ENCODE measurements around the gene CCDC88B. TPM values are rescaled to one million over a fixed set of nuclear protein-coding genes. Genes with fewer than 3 reads are reported as not detected.

CCDC88B gene
- polyA plus RNA-seq, 1 donor from 2014 or later: 33.0 TPM

DNA sequence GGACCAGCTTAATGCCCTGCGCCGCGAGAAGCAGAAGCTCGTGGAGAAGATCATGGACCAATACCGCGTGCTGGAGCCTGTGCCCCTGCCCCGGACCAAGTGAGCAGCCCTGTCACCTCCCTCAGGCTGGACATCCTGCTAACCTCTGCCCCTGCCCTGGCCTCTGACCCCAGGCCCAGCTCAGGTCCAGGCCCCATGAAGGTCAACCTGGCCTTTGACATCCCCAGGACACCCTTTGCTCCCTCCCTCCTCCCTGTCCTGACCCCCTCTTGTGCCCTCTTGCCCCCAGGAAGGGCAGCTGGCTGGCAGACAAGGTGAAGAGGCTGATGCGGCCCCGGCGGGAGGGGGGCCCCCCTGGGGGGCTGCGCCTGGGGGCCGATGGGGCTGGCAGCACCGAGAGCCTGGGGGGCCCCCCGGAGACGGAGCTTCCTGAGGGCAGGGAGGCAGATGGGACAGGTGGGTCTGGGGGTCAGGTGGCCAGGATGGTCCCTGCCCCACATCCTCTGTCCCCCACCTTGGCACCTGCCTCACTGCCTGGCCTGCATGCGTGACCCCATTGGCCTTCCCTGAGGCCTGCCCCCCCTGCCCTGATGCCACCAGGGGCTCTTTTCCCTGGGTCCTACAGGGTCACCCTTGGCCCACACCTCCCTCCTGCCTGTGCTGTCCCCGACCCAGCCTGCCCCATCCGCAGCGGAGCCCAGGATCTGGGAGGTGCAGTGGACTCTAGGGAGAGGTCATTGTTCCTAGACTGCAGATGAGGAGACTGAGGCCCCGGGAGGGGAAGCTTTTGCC lies 13.9 kb downstream of the CCDC88B start:
- H3K27ac Mint-ChIP-seq: no peak overlapping the region
- H3K27me3 Mint-ChIP-seq: no peaks in the 10 kb centered on the region
- H3K9me3 Mint-ChIP-seq: no peaks in the 10 kb centered on the region
- H3K4me1 Mint-ChIP-seq: peaks cover 0 to 11% (median 2%) of the 10 kb centered on the region in 3 donors
- no peak overlapping the region for H3K4me3 Mint-ChIP-seq
- peaks cover 2% of the 10 kb centered on the region for H3K36me3 Mint-ChIP-seq

DNA sequence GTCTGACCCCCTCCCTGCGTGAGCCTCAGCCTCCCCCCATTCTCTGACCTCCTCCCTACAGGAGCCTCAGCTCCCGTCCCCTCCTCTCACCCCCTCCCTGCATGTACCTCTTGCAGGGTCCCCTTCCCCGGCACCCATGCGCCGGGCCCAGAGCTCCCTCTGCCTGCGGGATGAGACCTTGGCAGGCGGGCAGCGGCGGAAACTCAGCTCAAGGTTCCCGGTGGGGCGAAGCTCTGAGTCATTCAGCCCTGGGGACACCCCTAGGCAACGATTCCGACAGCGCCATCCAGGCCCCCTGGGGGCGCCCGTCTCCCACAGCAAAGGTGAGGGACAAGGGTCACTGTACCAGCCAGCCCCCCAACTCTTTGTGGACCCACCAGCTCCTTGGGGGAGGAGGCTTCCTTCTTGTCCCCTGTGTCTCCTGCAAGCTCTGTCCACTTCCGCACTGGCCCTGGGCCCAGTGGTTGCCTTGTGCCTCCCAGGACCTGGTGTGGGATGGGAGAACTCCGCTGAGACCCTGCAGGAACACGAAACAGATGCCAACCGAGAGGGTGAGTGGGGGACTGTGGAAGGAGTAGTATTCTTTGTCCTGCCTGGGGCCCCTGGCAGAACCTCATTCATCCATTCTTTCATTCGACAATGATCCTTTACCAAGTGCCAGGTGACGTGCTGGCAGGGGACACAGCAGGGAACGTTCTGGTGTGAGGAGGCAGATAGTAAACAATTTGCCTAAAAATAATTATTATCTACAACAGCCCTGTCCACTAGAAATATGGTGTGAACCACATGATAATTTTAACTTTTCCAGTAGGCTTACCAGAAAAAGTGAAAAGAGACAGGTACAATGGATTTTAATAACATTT lies 15.3 kb downstream of the CCDC88B start:
- Mint-ChIP-seq H3K27ac (peak overlapping the region in 2 of 3 donors; percentile 31 to 35), H3K4me1 (peaks cover 9 to 15% (median 10%) of the 10 kb centered on the region in 3 donors), H3K4me3 (no peak overlapping the region), H3K9me3 (no peaks in the 10 kb centered on the region), H3K36me3 (peaks cover 5% of the 10 kb centered on the region), H3K27me3 (no peaks in the 10 kb centered on the region)

DNA sequence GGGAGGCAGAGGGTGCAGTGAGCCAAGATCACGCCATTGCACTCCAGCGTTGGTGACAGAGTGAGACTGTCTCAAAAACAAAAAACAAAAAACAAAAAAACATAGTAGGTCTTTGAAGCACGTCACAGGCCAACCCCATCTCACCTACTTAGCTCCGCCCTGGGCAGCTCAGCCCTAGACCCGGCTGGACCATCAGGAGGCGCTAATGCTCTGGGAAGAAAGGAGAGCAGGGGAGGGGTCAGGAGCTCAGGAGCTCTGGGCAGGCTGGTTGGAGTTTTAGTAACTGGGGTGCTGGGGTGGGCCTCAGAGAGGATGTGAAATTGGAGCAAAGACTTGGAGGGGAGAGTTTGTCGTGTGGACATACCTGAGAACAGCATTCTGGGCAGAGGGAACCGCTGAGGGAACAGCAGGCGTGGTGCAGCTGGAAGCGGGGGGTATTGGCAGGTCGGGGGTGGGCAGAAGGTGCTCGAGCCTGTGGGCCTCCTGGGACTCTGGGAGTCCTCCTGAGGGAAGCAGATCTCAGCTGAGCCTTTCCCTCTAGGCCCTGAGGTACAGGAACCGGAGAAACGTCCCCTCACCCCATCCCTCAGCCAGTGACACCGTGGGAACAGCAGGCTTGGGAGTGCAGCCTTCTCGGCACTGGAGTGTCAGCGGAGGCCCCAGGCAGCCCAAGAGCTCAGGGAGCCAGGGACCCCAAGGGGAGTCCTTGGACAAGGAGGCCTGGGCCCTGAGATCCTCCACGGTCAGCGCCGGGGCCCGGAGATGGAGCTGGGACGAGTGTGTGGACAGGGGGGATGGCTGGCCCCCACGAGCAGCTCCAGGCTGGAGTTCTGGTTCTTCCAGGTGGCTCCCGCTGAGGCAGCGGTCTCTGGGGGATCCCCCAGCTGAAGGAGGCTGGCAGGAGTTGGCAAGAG lies 16.8 kb downstream of the CCDC88B start:
- Mint-ChIP-seq H3K27ac (peak overlapping the region in 2 of 3 donors; percentile 45 to 76), H3K4me3 (peak overlapping the region in 3 of 4 donors; percentile 64 to 73 (median 65)), H3K36me3 (peaks cover 6% of the 10 kb centered on the region), H3K9me3 (no peaks in the 10 kb centered on the region), H3K27me3 (no peaks in the 10 kb centered on the region), H3K4me1 (peaks cover 12 to 23% (median 16%) of the 10 kb centered on the region in 3 donors)

DNA sequence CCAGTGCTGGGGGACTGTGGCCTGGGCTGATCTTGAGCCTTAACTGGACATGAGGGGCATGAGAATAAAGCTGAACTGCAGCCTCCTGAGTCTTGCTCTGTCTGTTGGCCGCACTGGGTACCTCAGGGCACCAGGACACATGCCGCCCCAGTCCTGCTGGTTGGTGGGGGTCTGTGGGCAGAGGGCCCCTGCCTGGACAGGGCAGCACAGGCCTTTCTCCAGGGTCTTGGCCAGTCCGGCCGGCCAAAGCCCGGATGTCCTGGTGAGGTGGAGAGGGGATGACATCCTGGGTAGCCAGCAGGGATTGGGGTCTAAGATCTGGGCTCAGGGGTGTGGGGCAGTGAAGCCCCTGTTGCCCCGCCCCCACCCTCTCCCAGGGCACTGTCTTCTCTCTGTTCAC lies 17.4 kb downstream of the CCDC88B start:
- Mint-ChIP-seq H3K9me3 (no peaks in the 10 kb centered on the region), H3K27ac (peak overlapping the region in 1 of 3 donors; percentile 31), H3K27me3 (no peaks in the 10 kb centered on the region), H3K4me3 (no peak overlapping the region), H3K36me3 (peaks cover 6% of the 10 kb centered on the region), H3K4me1 (peaks cover 17 to 23% (median 20%) of the 10 kb centered on the region in 3 donors)

DNA sequence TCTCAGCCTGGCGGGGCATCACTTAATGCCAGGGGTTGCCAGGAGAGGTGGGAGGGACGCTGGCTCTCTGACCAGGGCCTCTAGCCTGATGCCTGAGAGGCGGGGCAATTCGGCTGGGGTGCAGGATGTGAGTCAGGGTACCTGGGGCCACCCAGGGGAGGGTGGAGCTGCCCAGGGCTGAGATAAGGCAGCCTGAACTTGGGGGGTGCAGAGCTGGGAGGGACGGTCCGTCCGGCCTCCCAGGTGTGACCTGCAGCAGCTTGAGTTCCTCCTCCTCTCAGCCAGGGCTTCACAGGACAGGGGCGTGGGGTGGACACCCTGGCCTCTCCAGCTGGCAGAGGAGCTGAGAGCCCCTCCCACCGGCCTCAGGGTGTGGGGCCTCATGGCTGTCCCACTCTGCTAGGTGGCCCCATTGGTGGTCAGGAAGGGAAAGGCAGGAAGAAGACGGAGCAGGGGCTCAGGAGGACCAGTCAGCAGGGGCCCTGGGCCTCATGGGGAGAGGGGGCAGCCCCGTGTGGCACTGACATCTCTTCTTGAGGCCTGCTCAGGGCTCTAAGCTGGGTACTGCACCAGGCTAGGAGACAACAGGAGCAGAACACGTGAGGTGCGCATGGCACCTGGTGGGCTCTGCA lies 18.0 kb downstream of the CCDC88B start:
- Mint-ChIP-seq H3K27ac (peak overlapping the region in 1 of 3 donors; percentile 31), H3K27me3 (no peaks in the 10 kb centered on the region), H3K4me1 (peaks cover 17 to 23% (median 20%) of the 10 kb centered on the region in 3 donors), H3K9me3 (no peaks in the 10 kb centered on the region), H3K4me3 (peak overlapping the region in 3 of 4 donors; percentile 20 to 60 (median 41)), H3K36me3 (peaks cover 7% of the 10 kb centered on the region)

DNA sequence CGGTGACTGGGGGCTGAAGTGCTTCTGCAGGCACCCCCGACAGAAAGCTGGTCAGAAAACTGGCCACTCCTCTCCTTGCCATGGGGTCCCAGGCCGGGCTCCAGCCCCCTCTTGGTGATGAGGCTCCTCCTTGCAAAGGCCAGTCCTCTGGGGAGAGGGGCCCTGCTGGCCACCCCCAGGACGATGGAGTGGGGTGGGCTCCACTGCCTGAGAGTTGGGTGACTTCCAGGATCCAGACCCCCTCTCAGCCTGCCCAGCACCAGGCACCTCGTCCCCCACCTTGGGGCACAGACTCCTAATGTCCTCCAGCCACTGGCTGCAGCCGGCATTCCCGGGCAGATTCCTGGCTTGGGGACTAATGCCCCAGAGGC lies 18.5 kb downstream of the CCDC88B start:
- H3K4me3 Mint-ChIP-seq: peak overlapping the region in 3 of 4 donors; percentile 20 to 72 (median 41)
- no peaks in the 10 kb centered on the region for H3K27me3 Mint-ChIP-seq
- H3K4me1 Mint-ChIP-seq: peaks cover 17 to 23% (median 20%) of the 10 kb centered on the region in 3 donors
- H3K9me3 Mint-ChIP-seq: no peaks in the 10 kb centered on the region
- H3K27ac Mint-ChIP-seq: no peak overlapping the region
- H3K36me3 Mint-ChIP-seq: peaks cover 10% of the 10 kb centered on the region

DNA sequence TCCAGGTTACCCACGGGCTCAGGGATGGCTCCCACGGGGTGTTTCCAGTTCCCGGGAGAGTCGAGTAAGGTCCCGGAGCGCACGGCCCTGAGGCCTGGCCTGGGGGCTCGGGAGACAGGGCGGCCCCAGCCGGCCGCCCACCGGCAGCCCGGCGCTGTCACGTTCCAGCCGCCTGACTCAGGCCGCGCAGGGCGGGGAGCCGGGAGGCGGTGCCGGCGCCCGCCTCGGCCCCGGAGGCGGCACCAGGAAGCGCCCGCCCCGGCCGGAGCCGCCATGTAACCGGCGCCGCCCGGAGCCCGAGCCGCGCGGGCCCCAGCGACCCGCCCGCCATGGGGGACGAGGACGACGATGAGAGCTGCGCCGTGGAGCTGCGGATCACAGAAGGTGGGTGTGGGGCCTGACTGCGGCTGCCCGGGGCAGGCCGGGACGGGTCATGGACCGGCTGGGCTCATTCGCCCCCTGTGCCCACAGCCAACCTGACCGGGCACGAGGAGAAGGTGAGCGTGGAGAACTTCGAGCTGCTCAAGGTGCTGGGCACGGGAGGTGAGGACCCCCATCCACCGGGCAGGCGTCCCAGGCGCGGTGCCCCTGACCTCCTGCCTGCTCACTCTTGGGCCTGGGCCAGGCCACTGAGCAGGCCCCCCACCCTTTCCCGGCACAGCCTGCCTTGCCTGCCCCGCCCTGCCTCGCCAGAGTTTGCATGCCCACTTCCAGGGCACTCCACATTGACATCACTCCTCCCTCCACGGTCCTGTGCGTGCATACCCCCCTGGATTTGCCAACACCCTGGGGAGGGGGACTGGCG lies 19.1 kb downstream of the CCDC88B start, which contains the start of gene RPS6KA4:
Gene RPS6KA4, plus strand, starts transcription at position 256 of the 805 bp plus-strand sequence. Its CDS starts 74 bp downstream, at position 330.
- H3K4me3 Mint-ChIP-seq: peak within 1 kb of the TSS; percentile 88 to 97 (median 93)
- peaks cover 17 to 23% (median 22%) of the 10 kb centered on the region in 3 donors for H3K4me1 Mint-ChIP-seq

DNA sequence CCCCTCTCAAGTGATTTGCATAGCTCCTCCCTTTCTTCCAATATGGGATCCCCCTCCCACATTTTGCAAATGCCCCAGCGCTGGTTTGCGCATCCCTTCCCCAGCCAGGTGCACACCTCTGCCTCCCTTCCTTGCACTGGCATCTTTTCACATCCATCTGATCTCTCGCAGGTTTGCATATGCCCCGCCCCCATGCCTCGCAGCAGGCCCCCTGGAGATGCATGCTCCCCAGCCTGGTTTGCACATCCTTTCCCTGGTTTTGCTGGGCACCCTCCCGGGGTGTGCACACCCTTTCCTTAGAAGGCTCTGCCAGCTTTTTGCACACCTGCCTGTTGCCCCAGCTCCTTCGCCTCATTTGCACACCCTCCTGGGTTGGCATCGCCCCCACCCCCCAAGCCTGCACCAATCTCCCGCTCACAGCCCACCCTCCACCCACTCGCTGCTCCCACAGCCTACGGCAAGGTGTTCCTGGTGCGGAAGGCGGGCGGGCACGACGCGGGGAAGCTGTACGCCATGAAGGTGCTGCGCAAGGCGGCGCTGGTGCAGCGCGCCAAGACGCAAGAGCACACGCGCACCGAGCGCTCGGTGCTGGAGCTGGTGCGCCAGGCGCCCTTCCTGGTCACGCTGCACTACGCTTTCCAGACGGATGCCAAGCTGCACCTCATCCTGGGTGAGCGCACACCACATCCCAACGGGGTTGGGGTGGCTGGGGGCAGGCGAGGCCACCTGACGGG lies 19.9 kb downstream of the CCDC88B start:
- H3K36me3 Mint-ChIP-seq: peaks cover 14% of the 10 kb centered on the region
- peak overlapping the region; percentile 42 to 71 (median 64) for H3K27ac Mint-ChIP-seq
- peak overlapping the region; percentile 88 to 97 (median 93) for H3K4me3 Mint-ChIP-seq
- no peaks in the 10 kb centered on the region for H3K9me3 Mint-ChIP-seq
- no peaks in the 10 kb centered on the region for H3K27me3 Mint-ChIP-seq
- peaks cover 21 to 27% (median 26%) of the 10 kb centered on the region in 3 donors for H3K4me1 Mint-ChIP-seq

More for the DNA sequence above, 19.1 kb downstream of the CCDC88B start, which contains the start of gene RPS6KA4:
- Mint-ChIP-seq H3K27me3 (no peaks in the 10 kb centered on the region), H3K9me3 (no peaks in the 10 kb centered on the region), H3K27ac (peak within 1 kb of the TSS; percentile 42 to 71 (median 64)), H3K36me3 (peaks cover 12% of the 10 kb centered on the region)

DNA sequence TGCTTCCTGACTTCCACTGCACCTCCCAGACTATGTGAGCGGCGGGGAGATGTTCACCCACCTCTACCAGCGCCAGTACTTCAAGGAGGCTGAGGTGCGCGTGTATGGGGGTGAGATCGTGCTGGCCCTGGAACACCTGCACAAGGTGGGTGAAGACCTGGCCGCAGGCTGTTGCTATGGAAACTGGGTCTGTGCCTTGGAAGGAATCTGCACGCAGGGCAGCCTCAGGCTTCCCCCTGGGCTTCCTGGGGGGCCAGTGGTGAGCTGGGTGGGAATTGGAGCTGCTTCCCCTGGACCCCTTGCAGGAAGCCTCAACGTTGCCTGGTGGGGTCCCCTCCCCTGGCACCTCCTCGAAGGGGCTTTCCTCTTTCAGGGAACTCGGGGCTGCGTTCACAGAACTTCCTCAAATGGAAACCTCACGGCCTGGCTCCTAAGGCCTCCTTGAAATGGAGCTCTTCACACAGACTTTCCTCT lies 20.5 kb downstream of the CCDC88B start:
- Mint-ChIP-seq H3K27me3 (no peaks in the 10 kb centered on the region), H3K36me3 (peaks cover 14% of the 10 kb centered on the region), H3K4me3 (peak overlapping the region; percentile 88 to 97 (median 93)), H3K27ac (peak overlapping the region in 2 of 3 donors; percentile 42 to 71), H3K9me3 (no peaks in the 10 kb centered on the region), H3K4me1 (peaks cover 21 to 27% (median 26%) of the 10 kb centered on the region in 3 donors)

DNA sequence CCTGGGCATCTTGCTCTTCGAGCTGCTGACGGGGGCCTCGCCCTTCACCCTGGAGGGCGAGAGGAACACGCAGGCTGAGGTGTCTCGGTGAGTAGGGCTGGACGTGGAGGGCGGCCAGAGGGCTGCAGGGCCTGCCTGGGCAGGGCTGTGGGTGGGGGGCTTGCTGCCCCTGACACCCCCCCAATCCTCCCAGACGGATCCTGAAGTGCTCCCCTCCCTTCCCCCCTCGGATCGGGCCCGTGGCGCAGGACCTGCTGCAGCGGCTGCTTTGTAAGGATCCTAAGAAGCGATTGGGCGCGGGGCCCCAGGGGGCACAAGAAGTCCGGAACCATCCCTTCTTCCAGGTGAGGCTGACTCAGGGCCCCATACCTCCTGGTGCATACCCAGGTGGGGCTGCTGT lies 21.7 kb downstream of the CCDC88B start:
- Mint-ChIP-seq H3K4me1 (peaks cover 21 to 30% (median 23%) of the 10 kb centered on the region in 3 donors), H3K27ac (peak overlapping the region in 1 of 3 donors; percentile 73)

DNA sequence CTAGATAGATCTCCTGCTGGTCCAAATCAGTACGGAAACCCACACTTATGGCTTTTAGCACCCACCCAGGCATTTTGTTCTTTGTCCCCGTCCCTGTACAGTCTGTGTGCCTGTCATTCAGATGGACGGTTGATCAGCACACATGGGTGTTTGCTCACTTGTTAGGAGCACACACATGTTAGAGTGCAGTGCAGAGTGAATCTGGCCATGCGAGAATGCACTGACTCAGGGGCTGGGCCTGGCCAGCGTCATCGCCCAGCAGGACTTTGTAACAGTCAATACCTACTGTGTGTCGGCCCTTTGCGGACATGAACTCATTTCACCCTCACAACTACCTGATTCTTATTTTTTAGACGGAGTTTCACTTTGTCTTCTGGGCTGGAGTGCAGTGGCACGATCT lies 22.3 kb downstream of the CCDC88B start:
- H3K4me3 Mint-ChIP-seq: peak overlapping the region in 1 of 4 donors; percentile 74
- H3K27me3 Mint-ChIP-seq: no peaks in the 10 kb centered on the region
- peaks cover 19% of the 10 kb centered on the region for H3K36me3 Mint-ChIP-seq
- H3K4me1 Mint-ChIP-seq: peaks cover 21 to 32% (median 23%) of the 10 kb centered on the region in 3 donors
- peak overlapping the region in 1 of 3 donors; percentile 73 for H3K27ac Mint-ChIP-seq
- no peaks in the 10 kb centered on the region for H3K9me3 Mint-ChIP-seq

More for the DNA sequence above, 21.7 kb downstream of the CCDC88B start:
- Mint-ChIP-seq H3K27me3 (no peaks in the 10 kb centered on the region), H3K4me3 (peak overlapping the region in 1 of 4 donors; percentile 74), H3K9me3 (no peaks in the 10 kb centered on the region), H3K36me3 (peaks cover 17% of the 10 kb centered on the region)

DNA sequence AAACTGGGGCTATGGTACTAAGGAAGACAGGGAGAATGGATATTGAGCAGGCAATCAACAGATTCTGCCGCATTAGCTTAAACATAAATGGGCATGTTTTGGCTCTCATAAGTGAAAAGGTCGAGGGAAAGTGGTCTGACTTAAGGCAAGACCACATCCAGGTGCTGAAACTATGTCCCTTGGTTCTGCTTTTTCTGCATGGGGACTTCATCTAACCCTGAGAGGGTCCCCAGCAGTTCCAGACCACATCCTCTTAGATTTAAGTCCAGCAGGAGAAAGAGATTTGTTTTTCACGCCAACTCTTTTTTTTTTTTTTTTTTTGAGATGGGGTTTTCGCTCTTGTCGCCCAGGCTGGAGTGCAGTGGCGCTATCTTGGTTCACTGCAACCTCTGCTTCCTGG lies 24.4 kb downstream of the CCDC88B start:
- Mint-ChIP-seq H3K36me3 (peaks cover 19% of the 10 kb centered on the region), H3K27ac (no peak overlapping the region)

More for the DNA sequence above, 24.4 kb downstream of the CCDC88B start:
- Mint-ChIP-seq H3K4me1 (peaks cover 19 to 32% (median 19%) of the 10 kb centered on the region in 3 donors), H3K4me3 (peak overlapping the region in 1 of 4 donors; percentile 8), H3K9me3 (no peaks in the 10 kb centered on the region), H3K27me3 (no peaks in the 10 kb centered on the region)
